ENCODE data around the gene SASS6.
A peak's percentile ranks its signal among the peaks of the same experiment; 100 is the strongest.

SASS6 gene

GRCh38 chr1:100137602-100138001, 4.9 kb upstream of the SASS6 start:
- CTCF ChIA-PET: interaction anchor here (1.0 kb wide), 1 partner anchor 112 kb away, joined by 3 read pairs; the partner anchor contains the start of gene DBT
- DNase-seq: no peak
- Mint-ChIP-seq H3K4me3 (no peak overlapping the region), H3K27ac (no peak overlapping the region), H3K27me3 (no peaks in the 10 kb centered on the region), H3K36me3 (peaks cover 40% of the 10 kb centered on the region), H3K4me1 (peaks cover 27% of the 10 kb centered on the region), H3K9me3 (no peaks in the 10 kb centered on the region)

DNA sequence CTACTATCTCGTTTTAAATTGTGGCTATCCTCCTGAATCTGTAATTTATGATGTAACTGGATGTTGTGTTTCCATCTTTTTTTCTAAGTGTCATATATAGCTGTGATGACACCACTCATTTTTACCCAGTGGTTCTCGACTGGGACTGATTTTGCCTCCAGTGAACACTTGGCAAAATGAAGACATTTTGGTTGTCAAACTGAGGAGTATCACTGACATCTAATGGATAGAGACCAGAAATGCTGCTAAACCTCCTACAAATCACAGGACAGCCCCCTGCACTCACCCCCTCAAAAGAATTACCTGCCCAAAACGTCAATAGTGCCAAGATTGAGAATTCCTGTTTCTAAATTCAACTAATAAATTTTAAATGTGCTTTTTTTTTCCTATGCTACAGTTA, 2.1 kb upstream of the SASS6 start:
- peaks cover 31% of the 10 kb centered on the region for H3K36me3 Mint-ChIP-seq
- peaks cover 51% of the 10 kb centered on the region for H3K4me1 Mint-ChIP-seq
- peak overlapping the region; percentile 5 for H3K4me3 Mint-ChIP-seq
- no peaks in the 10 kb centered on the region for H3K27me3 Mint-ChIP-seq
- no peak overlapping the region for H3K27ac Mint-ChIP-seq
- H3K9me3 Mint-ChIP-seq: no peaks in the 10 kb centered on the region
- no peak for DNase-seq
- CTCF ChIA-PET: no interaction called here

DNA sequence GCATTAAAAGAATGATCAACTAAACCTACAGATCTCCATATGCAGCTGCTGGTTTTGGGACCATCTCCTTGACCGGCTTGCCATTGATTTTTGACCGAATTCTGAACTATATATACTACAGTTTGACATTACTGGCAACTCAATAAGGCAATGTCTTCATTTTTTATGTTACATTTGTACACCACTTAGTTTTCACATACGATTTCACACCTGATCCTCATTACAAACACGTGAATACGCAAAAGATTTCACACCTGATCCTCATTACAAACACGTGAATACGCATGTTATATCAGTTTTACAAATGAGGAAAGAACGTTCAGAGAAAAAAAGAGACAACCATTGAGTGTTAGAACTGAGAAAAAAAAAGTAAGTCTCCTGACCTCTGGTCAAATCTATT, 1.1 kb downstream of the SASS6 start:
- Mint-ChIP-seq H3K4me1 (peaks cover 58% of the 10 kb centered on the region), H3K27ac (peak overlapping the region; percentile 95)
- CTCF ChIA-PET: interaction anchor here (1.3 kb wide), 1 partner anchor 329 kb away, joined by 3 read pairs; no protein-coding TSS in a partner anchor

DNA sequence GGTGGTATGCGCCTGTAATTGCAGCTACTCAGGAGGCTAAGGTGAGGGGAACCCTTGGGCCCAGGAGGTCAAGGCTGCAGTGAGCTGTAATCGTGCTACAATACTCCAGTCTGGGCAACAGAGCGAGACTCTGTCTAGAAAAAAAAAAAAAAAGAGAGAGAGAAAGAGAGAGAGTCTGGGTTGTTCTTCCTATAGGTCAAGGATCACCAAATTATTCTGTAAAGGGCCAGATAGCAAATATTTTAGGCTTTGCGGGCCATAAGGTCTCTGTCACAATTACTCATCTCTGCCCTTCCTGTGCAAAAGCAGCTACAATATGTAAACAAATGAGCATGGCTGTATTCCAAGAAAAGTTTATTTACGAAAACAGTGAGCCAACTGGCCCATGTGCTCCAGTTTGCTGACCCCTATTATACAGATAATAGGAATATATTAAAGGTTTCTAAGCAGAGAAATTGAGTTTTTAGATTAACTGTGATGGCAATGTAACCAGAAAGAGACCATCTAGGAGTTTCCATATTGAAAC, 2.1 kb downstream of the SASS6 start:
- no peak for DNase-seq
- CTCF ChIA-PET: interaction anchor here (1.3 kb wide), 1 partner anchor 330 kb away, joined by 3 read pairs; no protein-coding TSS in a partner anchor
- Mint-ChIP-seq H3K36me3 (peaks cover 21% of the 10 kb centered on the region), H3K27ac (no peak overlapping the region), H3K4me3 (no peak overlapping the region), H3K27me3 (no peaks in the 10 kb centered on the region), H3K9me3 (no peaks in the 10 kb centered on the region), H3K4me1 (peaks cover 57% of the 10 kb centered on the region)

More for the DNA sequence above, 1.1 kb downstream of the SASS6 start:
- Mint-ChIP-seq H3K27me3 (no peaks in the 10 kb centered on the region), H3K36me3 (peaks cover 17% of the 10 kb centered on the region), H3K4me3 (peak overlapping the region; percentile 98), H3K9me3 (no peaks in the 10 kb centered on the region)
- no peak for DNase-seq

DNA sequence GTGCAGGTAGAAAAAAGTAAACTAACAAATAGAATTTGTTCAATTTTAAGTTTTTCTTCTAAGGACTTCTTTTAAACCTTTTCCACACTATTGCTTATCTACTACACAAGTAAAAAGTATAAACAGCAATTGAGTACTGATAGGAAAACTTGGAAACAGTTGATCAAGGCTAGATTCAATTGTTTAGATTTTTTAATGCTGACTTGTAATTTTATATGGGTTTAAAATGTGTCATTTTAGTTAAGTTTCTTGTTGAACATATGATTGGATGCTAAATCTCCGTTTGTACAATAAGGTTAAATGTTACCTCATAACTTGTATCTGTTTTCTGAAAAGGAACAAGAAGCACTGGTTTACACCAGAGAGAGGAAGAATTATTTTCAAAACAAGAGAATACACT, 5.5 kb downstream of the SASS6 start:
- no peaks in the 10 kb centered on the region for H3K9me3 Mint-ChIP-seq
- H3K36me3 Mint-ChIP-seq: peaks cover 9% of the 10 kb centered on the region
- no peak overlapping the region for H3K4me3 Mint-ChIP-seq
- DNase-seq: no peak
- H3K4me1 Mint-ChIP-seq: peaks cover 26% of the 10 kb centered on the region
- CTCF ChIA-PET: no interaction called here
- no peaks in the 10 kb centered on the region for H3K27me3 Mint-ChIP-seq
- no peak overlapping the region for H3K27ac Mint-ChIP-seq

GRCh38 chr1:100122177-100122576, 10.6 kb downstream of the SASS6 start:
- no peak overlapping the region for H3K4me3 Mint-ChIP-seq
- no peaks in the 10 kb centered on the region for H3K9me3 Mint-ChIP-seq
- H3K27ac Mint-ChIP-seq: no peak overlapping the region
- no peaks in the 10 kb centered on the region for H3K4me1 Mint-ChIP-seq
- no peak for DNase-seq
- peaks cover 16% of the 10 kb centered on the region for H3K36me3 Mint-ChIP-seq
- H3K27me3 Mint-ChIP-seq: no peaks in the 10 kb centered on the region
- CTCF ChIA-PET: no interaction called here

GRCh38 chr1:100115524-100115923, 17.2 kb downstream of the SASS6 start:
- Mint-ChIP-seq H3K4me3 (no peak overlapping the region), H3K9me3 (no peaks in the 10 kb centered on the region), H3K27me3 (no peaks in the 10 kb centered on the region), H3K4me1 (no peaks in the 10 kb centered on the region), H3K36me3 (peaks cover 25% of the 10 kb centered on the region), H3K27ac (no peak overlapping the region)
- no peak for DNase-seq
- CTCF ChIA-PET: no interaction called here

DNA sequence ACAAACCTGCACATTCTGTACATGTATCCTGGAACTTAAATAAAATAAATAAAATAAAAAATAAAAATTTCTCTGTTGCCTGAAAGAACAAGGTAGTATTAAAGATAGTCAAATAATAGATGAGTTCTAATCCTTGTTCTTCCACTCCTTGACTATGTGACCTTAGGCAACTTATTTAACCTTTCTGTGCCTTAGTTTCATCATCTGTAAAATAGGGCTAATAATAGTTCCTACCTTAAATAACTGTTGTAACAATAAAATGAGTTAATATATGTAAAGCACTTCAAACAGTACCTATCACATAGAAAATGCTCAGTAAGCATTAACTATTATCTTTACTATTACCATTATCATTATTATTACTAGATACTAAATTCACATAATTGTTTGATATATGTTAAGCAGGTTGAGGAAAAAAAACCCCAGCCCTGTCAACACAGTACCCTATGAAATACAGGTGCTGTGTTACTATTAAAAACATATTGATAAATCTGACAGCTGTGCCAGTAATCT, 23.1 kb downstream of the SASS6 start:
- Mint-ChIP-seq H3K4me1 (peaks cover 7% of the 10 kb centered on the region), H3K36me3 (peaks cover 25% of the 10 kb centered on the region), H3K4me3 (no peak overlapping the region), H3K9me3 (no peaks in the 10 kb centered on the region), H3K27ac (no peak overlapping the region), H3K27me3 (no peaks in the 10 kb centered on the region)
- DNase-seq: no peak
- CTCF ChIA-PET: no interaction called here

DNA sequence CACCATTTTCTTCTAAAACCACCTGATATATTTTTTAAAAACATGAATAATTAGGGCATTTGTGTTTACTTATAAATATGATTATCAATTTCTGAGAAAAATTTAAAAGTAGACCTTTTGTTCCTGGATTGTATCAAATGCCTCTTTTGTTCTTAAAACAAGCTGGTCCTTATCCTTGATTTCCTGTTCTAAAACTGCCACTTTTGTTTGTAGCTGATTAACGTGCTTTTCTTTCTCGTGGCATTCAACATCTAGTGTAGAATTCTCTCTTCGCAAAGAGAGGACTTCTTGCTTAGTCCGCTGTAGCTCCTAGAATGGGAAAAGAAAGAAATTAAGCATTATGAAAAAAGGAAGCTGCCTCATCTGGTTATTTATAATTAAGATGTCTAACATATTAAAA, 25.0 kb downstream of the SASS6 start:
- Mint-ChIP-seq H3K36me3 (peaks cover 29% of the 10 kb centered on the region), H3K27ac (no peak overlapping the region), H3K4me3 (no peak overlapping the region), H3K4me1 (peaks cover 7% of the 10 kb centered on the region), H3K27me3 (no peaks in the 10 kb centered on the region), H3K9me3 (no peaks in the 10 kb centered on the region)
- no peak for DNase-seq
- CTCF ChIA-PET: no interaction called here

DNA sequence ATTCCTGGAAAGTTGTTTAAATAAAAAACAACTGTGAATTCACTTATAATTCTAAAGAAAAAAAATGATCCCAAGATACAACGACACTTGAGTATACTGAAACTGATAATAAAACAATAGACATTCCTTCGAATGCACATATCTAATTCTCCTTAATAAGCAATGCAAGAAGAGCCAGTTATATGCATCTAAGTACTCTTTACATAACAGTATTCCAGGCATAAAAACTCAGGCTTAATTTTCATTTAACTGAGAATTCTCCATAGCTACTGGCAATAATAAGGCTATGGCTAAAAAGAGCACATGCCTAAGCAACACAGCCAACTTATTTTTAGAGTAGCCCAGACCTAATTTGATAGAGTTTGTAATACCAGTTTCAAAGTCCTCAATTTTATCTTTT, 31.2 kb downstream of the SASS6 start:
- Mint-ChIP-seq H3K9me3 (no peaks in the 10 kb centered on the region), H3K36me3 (peaks cover 48% of the 10 kb centered on the region), H3K27ac (no peak overlapping the region), H3K4me1 (no peaks in the 10 kb centered on the region), H3K4me3 (no peak overlapping the region), H3K27me3 (no peaks in the 10 kb centered on the region)
- CTCF ChIA-PET: no interaction called here
- DNase-seq: no peak

GRCh38 chr1:100100202-100100601, 32.5 kb downstream of the SASS6 start:
- Mint-ChIP-seq H3K36me3 (peaks cover 48% of the 10 kb centered on the region), H3K27ac (no peak overlapping the region), H3K9me3 (no peaks in the 10 kb centered on the region), H3K4me1 (no peaks in the 10 kb centered on the region), H3K4me3 (no peak overlapping the region), H3K27me3 (no peaks in the 10 kb centered on the region)
- DNase-seq: no peak
- CTCF ChIA-PET: no interaction called here

DNA sequence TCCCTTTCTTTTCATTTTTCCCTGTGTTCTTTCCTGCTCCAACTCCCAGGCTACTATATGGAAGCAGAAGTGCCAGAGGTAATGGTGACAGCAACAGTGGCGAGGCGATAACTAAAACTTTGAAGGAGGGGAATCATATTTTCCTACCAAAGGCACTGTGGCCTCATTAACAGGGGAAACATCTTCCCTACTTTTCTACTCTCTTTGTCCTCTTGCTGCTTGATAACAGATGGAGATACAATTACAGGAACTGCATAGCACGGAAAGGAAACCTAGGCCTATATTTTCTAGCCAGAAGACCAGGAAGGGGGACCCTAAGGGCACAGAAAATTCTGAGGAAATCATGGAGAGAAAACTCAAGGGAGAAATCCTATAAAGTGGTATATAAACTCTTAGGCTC, 42.3 kb downstream of the SASS6 start:
- Mint-ChIP-seq H3K4me3 (no peak overlapping the region), H3K36me3 (peaks cover 25% of the 10 kb centered on the region), H3K4me1 (no peaks in the 10 kb centered on the region), H3K9me3 (no peaks in the 10 kb centered on the region), H3K27me3 (no peaks in the 10 kb centered on the region), H3K27ac (no peak overlapping the region)
- CTCF ChIA-PET: no interaction called here
- DNase-seq: no peak

DNA sequence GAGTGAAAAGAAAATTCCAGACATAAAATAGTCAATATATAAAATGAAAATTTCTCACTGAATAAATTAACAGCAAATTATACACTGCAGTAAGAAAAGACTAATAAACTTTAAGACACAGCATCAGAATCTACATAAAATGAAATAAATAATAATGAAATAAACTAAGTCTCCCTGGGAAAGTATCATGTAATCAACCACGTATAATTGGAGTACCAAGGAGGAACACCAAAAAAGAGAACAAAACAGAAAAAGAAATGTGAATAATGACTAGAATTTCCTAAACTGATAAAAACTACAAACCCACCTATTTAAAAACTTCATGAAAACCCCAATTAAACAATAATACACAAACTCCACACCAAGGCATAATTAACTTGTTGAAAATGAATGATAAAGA, 43.6 kb downstream of the SASS6 start:
- DNase-seq: no peak
- no peak overlapping the region for H3K4me3 Mint-ChIP-seq
- no peaks in the 10 kb centered on the region for H3K27me3 Mint-ChIP-seq
- H3K27ac Mint-ChIP-seq: no peak overlapping the region
- no peaks in the 10 kb centered on the region for H3K9me3 Mint-ChIP-seq
- peaks cover 27% of the 10 kb centered on the region for H3K36me3 Mint-ChIP-seq
- H3K4me1 Mint-ChIP-seq: no peaks in the 10 kb centered on the region
- CTCF ChIA-PET: no interaction called here

DNA sequence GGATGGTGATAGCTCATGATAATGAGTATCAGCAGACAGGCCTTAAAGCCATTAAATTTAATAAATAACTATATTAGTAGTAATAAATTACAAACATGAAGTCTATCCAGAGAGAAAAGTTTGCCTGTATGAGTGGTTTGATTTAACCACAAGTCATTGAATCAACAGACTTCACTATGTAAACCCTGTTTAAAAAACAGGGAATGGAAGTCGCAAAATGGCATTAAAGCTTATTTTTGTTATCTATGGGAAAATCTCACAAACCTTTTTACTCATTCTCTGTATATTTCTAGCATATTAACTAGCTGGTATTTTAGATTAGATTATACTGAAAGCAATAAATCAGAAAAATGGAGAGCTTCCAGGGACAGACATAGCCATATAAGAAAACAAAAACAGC, 45.3 kb downstream of the SASS6 start:
- Mint-ChIP-seq H3K27me3 (no peaks in the 10 kb centered on the region), H3K9me3 (no peaks in the 10 kb centered on the region), H3K4me3 (no peak overlapping the region), H3K36me3 (peaks cover 27% of the 10 kb centered on the region), H3K4me1 (no peaks in the 10 kb centered on the region), H3K27ac (peak overlapping the region; percentile 24)
- CTCF ChIA-PET: no interaction called here
- no peak for DNase-seq

DNA sequence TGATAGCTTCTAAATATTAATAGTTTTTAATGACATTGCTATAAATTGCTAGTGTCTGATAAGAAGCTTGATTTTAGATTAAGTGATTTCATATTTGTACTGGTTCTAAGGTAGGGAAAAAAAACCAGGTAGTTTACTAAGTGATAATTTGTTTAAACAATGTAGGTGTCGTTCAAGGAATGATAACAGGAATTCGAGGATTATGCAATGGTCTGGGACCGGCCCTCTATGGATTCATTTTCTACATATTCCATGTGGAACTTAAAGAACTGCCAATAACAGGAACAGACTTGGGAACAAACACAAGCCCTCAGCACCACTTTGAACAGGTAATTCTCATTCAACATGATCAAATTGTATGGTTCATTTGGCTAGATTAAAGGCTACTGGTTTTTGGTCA, 52.4 kb downstream of the SASS6 start:
- H3K4me1 Mint-ChIP-seq: no peaks in the 10 kb centered on the region
- CTCF ChIA-PET: no interaction called here
- DNase-seq: no peak
- H3K4me3 Mint-ChIP-seq: no peak overlapping the region
- H3K27me3 Mint-ChIP-seq: no peaks in the 10 kb centered on the region
- no peaks in the 10 kb centered on the region for H3K9me3 Mint-ChIP-seq
- no peak overlapping the region for H3K27ac Mint-ChIP-seq
- H3K36me3 Mint-ChIP-seq: peaks cover 34% of the 10 kb centered on the region

GRCh38 chr1:100077531-100077930, 55.2 kb downstream of the SASS6 start:
- Mint-ChIP-seq H3K4me3 (no peak overlapping the region), H3K27me3 (no peaks in the 10 kb centered on the region), H3K9me3 (no peaks in the 10 kb centered on the region), H3K4me1 (no peaks in the 10 kb centered on the region), H3K27ac (no peak overlapping the region), H3K36me3 (peaks cover 38% of the 10 kb centered on the region)
- no peak for DNase-seq
- CTCF ChIA-PET: no interaction called here
